Measurements from ENCODE around the gene CEP128.
"Not testable (repeated sequence)": the region's sequence is repeated elsewhere in the genome, so short reads cannot be mapped to it uniquely, and the experiment has no call there.

The CEP128 gene

DNA sequence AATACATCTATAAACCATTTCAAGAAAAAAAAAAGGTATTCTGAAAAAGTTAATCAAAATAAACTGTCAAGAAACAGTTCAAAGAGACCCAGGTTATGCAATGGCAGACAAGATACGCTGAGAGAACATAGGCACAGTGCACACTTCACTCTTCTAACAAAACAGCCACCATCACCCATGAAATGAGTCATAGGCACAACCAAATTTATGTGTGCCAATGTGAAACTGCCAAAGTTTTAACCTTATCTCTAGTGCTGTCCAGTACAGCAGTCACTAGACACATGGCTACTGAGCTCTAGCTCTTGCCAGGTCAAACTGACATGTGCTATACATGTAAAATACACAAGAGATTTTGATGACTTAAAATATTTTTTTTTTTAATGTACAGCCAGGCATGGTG is 1.4 kb downstream of the CEP128 start:
- Mint-ChIP-seq H3K27me3 (ENCODE audit: low read depth) (no peaks in the 10 kb centered on the region), H3K4me1 (ENCODE audit: low read depth) (peaks cover 29% of the 10 kb centered on the region), H3K4me3 (peak overlapping the region; percentile 21), H3K9me3 (no peaks in the 10 kb centered on the region), H3K27ac (peak overlapping the region; percentile 26), H3K36me3 (ENCODE audit: low read depth) (no peaks in the 10 kb centered on the region)

DNA sequence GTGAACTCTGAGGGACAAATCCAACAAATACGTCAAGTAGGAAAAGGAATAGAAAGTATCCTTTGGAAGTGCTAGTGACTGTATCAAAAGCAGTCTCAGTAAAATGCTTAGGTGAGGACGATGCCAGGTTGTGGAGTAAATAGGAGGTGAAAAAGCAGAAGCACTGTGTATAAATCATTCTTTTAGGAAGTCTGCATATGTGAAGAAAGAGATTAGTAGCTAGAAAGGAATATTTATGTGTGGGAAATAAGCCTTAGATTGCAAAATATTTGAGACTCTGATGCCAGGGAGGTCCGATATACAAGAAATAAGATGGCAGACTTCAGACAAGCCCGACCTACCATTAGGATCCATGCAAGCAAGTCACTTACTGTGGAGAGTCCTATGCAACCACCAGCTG is 7.9 kb downstream of the CEP128 start:
- H3K27me3 Mint-ChIP-seq (ENCODE audit: low read depth), result no peaks in the 10 kb centered on the region
- peaks cover 15% of the 10 kb centered on the region for H3K36me3 Mint-ChIP-seq (ENCODE audit: low read depth)
- H3K4me3 Mint-ChIP-seq, result no peak overlapping the region
- no peak overlapping the region for H3K27ac Mint-ChIP-seq
- H3K4me1 Mint-ChIP-seq (ENCODE audit: low read depth), result peaks cover 35% of the 10 kb centered on the region
- H3K9me3 Mint-ChIP-seq, result peaks cover 5% of the 10 kb centered on the region

DNA sequence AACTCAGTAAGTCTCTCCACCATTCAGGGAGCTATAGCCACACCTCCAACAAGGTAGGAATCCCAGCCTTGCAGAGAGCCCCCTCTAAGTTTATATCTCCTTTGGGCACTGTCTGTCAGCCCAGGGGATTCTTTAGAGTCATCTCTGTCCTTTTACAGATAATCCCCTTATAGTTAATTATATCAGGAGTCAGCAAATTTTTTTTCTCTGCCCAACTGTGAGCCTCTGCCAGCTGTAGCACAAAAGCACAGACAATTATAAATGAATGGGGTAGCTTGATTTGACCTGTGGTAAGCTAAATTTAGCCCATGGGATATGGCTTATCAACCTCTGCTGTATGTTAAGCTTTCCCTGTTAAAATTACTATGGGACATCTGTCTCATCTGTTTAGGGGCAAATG is 8.3 kb downstream of the CEP128 start:
- peaks cover 16% of the 10 kb centered on the region for H3K36me3 Mint-ChIP-seq (ENCODE audit: low read depth)
- H3K9me3 Mint-ChIP-seq, result peaks cover 5% of the 10 kb centered on the region
- H3K27me3 Mint-ChIP-seq (ENCODE audit: low read depth), result no peaks in the 10 kb centered on the region
- peaks cover 35% of the 10 kb centered on the region for H3K4me1 Mint-ChIP-seq (ENCODE audit: low read depth)
- H3K4me3 Mint-ChIP-seq, result no peak overlapping the region
- no peak overlapping the region for H3K27ac Mint-ChIP-seq

- peak overlapping the region; percentile 91 for H3K27ac Mint-ChIP-seq
- peaks cover 44% of the 10 kb centered on the region for H3K4me1 Mint-ChIP-seq (ENCODE audit: low read depth)
- H3K9me3 Mint-ChIP-seq, result peaks cover 5% of the 10 kb centered on the region
- peaks cover 20% of the 10 kb centered on the region for H3K36me3 Mint-ChIP-seq (ENCODE audit: low read depth)
- H3K4me3 Mint-ChIP-seq, result peak overlapping the region; percentile 62
- no peaks in the 10 kb centered on the region for H3K27me3 Mint-ChIP-seq (ENCODE audit: low read depth)
Observed at GRCh38 chr14:80930836-80931389, 10.6 kb downstream of the CEP128 start.

- H3K36me3 Mint-ChIP-seq (ENCODE audit: low read depth), result peaks cover 25% of the 10 kb centered on the region
- peaks cover 5% of the 10 kb centered on the region for H3K9me3 Mint-ChIP-seq
- H3K27ac Mint-ChIP-seq, result peak overlapping the region; percentile 91
- peak overlapping the region; percentile 43 for H3K4me3 Mint-ChIP-seq
- no peaks in the 10 kb centered on the region for H3K27me3 Mint-ChIP-seq (ENCODE audit: low read depth)
- peaks cover 50% of the 10 kb centered on the region for H3K4me1 Mint-ChIP-seq (ENCODE audit: low read depth)
Observed at GRCh38 chr14:80930095-80930494, 11.4 kb downstream of the CEP128 start.

DNA sequence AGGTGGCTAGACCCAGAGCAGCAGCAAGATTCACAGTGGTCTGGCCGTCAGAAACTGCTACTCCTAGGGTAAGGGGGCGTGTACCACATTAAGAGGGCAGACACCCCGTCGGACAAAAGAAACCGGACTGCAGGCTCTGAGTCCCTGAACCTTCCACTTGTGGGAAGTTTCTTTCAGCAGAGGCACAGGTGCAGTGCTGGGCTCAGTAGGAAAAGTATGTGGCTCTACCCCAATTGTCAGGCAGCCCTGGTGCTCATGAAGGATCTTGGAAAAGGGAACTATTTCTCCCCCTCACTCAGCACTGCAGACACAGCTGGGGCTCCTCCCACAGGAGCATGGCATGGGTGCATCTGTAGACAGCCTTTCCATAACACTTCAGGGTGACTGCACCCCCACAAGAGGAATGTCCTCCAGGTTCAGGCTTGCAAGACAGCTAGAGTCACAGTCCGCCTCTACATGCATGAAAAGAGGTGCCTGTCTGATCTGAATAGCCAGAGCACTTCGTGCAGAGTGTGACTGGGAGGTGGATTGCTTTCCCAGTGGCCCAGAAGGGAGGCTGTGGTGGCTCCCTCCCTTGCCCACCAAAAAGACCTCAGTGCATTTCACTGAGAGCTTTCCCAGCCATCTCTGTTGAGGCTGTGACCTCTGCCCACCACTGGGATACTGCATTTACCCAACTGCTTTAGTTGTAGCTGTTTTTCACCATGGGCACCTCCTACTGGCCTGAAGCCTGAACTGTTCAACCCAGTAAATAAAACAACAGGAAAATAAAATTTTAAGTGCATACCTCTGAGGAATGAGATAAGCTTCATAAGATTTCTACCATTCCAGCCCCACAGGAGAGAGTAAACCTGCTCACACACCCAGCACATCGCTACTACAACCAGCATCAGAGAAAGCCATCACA is 14.2 kb downstream of the CEP128 start:
- H3K4me1 Mint-ChIP-seq (ENCODE audit: low read depth), result peaks cover 45% of the 10 kb centered on the region
- H3K4me3 Mint-ChIP-seq, result no peak overlapping the region
- no peaks in the 10 kb centered on the region for H3K27me3 Mint-ChIP-seq (ENCODE audit: low read depth)
- H3K36me3 Mint-ChIP-seq (ENCODE audit: low read depth), result peaks cover 29% of the 10 kb centered on the region
- peaks cover 5% of the 10 kb centered on the region for H3K9me3 Mint-ChIP-seq
- H3K27ac Mint-ChIP-seq, result peak overlapping the region; percentile 52

- Mint-ChIP-seq H3K4me1 (ENCODE audit: low read depth) (peaks cover 44% of the 10 kb centered on the region), H3K27ac (peak overlapping the region; percentile 52), H3K27me3 (ENCODE audit: low read depth) (no peaks in the 10 kb centered on the region), H3K36me3 (ENCODE audit: low read depth) (peaks cover 29% of the 10 kb centered on the region), H3K9me3 (peaks cover 4% of the 10 kb centered on the region), H3K4me3 (no peak overlapping the region)
Observed at GRCh38 chr14:80926397-80927082, 15.0 kb downstream of the CEP128 start.

DNA sequence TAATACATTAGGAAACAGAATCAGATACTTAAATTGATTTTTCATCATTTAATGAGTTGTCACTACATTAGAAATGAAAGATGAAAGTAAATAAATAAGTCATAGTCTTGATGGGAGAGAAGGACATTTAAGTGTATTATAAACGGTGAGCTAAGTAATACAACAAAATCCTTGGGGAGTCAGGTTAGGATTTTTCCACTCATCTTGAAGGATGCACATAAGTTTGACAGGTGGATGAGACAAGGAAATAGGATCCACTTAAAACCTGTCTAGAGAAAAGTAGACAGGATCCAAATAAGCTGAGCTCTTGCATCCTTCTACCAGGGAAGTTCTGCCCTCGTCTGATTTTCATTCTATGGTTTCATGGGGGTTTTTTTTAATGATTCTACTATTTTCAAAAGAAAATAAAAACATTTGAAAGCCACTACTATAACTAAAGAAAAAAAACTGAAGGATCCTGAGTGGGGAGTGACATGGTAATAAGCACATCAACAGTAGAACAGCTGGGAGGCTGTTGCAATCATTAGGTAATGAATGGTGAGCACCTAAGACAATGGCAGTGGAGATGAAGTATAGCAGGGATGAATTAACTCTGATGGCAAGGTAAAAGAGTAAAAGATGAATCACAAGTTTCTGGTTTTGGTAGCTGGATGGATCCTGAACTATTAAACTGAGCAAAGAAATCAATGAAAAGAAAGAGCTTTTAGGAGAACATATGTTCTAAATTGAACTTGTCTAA is 17.0 kb downstream of the CEP128 start:
- Mint-ChIP-seq H3K9me3 (no peaks in the 10 kb centered on the region), H3K4me3 (no peak overlapping the region), H3K27ac (no peak overlapping the region), H3K27me3 (ENCODE audit: low read depth) (no peaks in the 10 kb centered on the region), H3K36me3 (ENCODE audit: low read depth) (peaks cover 25% of the 10 kb centered on the region), H3K4me1 (ENCODE audit: low read depth) (peaks cover 26% of the 10 kb centered on the region)

DNA sequence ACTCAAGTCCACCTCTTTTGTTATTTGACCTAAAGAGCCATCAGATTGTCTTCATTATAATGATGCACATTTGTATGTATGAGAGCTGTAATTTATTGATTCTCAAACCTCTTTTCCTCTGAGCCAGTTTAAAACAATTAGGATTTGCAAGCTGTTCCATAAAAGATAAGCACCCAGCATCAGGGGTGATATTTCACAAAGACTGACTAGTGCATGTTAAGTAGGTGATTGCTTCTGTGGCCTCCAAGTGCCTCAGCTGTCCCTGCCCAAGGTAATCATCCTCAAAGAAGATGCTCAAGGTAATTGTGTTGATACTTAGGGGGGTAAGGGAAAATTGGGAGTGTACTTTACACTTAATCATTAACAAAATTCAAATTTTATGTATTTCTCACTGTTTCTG is 18.2 kb downstream of the CEP128 start:
- H3K36me3 Mint-ChIP-seq (ENCODE audit: low read depth), result peaks cover 22% of the 10 kb centered on the region
- no peaks in the 10 kb centered on the region for H3K9me3 Mint-ChIP-seq
- H3K27me3 Mint-ChIP-seq (ENCODE audit: low read depth), result no peaks in the 10 kb centered on the region
- H3K27ac Mint-ChIP-seq, result no peak overlapping the region
- H3K4me3 Mint-ChIP-seq, result no peak overlapping the region
- H3K4me1 Mint-ChIP-seq (ENCODE audit: low read depth), result peaks cover 24% of the 10 kb centered on the region

DNA sequence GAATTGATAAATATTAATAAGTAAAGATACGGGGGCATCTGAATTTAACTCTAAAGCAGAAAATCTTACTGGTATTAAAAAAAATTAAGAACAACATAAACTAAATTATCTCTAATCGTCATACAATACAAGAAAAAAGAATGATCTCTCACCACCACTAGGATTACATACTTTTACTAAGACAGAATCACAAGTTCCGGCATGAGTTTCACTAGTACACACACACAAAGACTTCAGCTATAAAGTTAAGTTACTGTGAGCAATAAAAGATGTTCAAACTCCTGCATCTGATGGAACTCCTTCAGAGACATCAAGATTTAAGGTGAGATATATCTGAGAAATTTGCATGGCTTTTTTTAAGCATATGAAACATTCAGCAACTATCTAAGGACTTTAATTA is 21.9 kb downstream of the CEP128 start:
- no peak overlapping the region for H3K4me3 Mint-ChIP-seq
- no peaks in the 10 kb centered on the region for H3K9me3 Mint-ChIP-seq
- peaks cover 17% of the 10 kb centered on the region for H3K36me3 Mint-ChIP-seq (ENCODE audit: low read depth)
- H3K4me1 Mint-ChIP-seq (ENCODE audit: low read depth), result peaks cover 3% of the 10 kb centered on the region
- no peaks in the 10 kb centered on the region for H3K27me3 Mint-ChIP-seq (ENCODE audit: low read depth)
- no peak overlapping the region for H3K27ac Mint-ChIP-seq

GRCh38 chr14:80912013-80912412 is 29.5 kb downstream of the CEP128 start:
- H3K27me3 Mint-ChIP-seq (ENCODE audit: low read depth); H3K4me3 Mint-ChIP-seq; H3K4me1 Mint-ChIP-seq (ENCODE audit: low read depth); H3K9me3 Mint-ChIP-seq; H3K27ac Mint-ChIP-seq: not testable (repeated sequence)
- H3K36me3 Mint-ChIP-seq (ENCODE audit: low read depth), result peaks cover 23% of the 10 kb centered on the region

DNA sequence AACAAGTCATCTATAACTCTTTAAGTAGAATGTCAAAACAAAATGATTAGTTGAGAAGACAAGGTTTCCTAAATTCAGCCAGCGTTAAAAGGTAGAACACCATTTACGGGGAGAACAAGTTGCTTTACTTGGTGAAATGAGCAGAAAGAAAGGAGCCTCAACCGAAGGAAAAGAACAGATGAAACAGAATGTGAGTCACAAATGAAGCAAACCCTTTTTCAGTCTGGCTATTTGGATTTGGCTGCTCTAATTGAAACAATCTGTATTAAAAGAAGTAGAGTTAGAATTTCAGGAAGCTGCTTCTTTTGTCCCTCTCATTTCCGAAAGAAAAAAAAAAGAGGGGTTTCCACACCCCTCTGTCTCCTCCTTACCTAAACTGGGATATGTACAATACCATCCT is 34.6 kb downstream of the CEP128 start:
- Mint-ChIP-seq H3K27ac (no peak overlapping the region), H3K9me3 (no peaks in the 10 kb centered on the region), H3K4me3 (no peak overlapping the region), H3K4me1 (ENCODE audit: low read depth) (peaks cover 12% of the 10 kb centered on the region), H3K27me3 (ENCODE audit: low read depth) (no peaks in the 10 kb centered on the region), H3K36me3 (ENCODE audit: low read depth) (peaks cover 20% of the 10 kb centered on the region)

- no peaks in the 10 kb centered on the region for H3K9me3 Mint-ChIP-seq
- peaks cover 23% of the 10 kb centered on the region for H3K36me3 Mint-ChIP-seq (ENCODE audit: low read depth)
- H3K4me3 Mint-ChIP-seq, result no peak overlapping the region
- no peaks in the 10 kb centered on the region for H3K27me3 Mint-ChIP-seq (ENCODE audit: low read depth)
- H3K27ac Mint-ChIP-seq, result no peak overlapping the region
- peaks cover 12% of the 10 kb centered on the region for H3K4me1 Mint-ChIP-seq (ENCODE audit: low read depth)
Observed at GRCh38 chr14:80906336-80906735, 35.2 kb downstream of the CEP128 start.

GRCh38 chr14:80902608-80903007 is 38.9 kb downstream of the CEP128 start:
- Mint-ChIP-seq H3K4me3 (no peak overlapping the region), H3K27ac (no peak overlapping the region), H3K27me3 (ENCODE audit: low read depth) (no peaks in the 10 kb centered on the region), H3K4me1 (ENCODE audit: low read depth) (peaks cover 10% of the 10 kb centered on the region), H3K36me3 (ENCODE audit: low read depth) (peaks cover 24% of the 10 kb centered on the region), H3K9me3 (no peaks in the 10 kb centered on the region)
